H9 (cell line): ENCODE data around the gene VPS45. TPM values are rescaled to one million over a fixed set of nuclear protein-coding genes. Genes with fewer than 3 reads are reported as not detected.

Source experiments
- DNase-seq: peaks from one replicate; pipeline ENCODE4 v3.0.0-alpha.2; 2017
- H2AFZ ChIP-seq: one replicate; pipeline ENCODE4 v1.6.1; 2013; ENCODE audit warnings: mild to moderate bottlenecking, low read length, control low read depth, moderate library complexity
- H2AK5ac ChIP-seq: 2 replicates; pipeline ENCODE4 v1.6.1; 2013; ENCODE audit warnings: low read length, control low read depth, mixed read lengths; ENCODE audit not compliant: insufficient read length
- H2BK120ac ChIP-seq: one replicate; pipeline ENCODE4 v1.6.1; 2013; ENCODE audit warnings: low read depth, mild to moderate bottlenecking, low read length, control low read depth, inconsistent platforms; ENCODE audit not compliant: poor library complexity, severe bottlenecking
- H2BK12ac ChIP-seq: 2 replicates; pipeline ENCODE4 v1.6.1; 2013; ENCODE audit warnings: low read length, control low read depth, mixed read lengths, low read depth; ENCODE audit not compliant: insufficient read length
- H2BK15ac ChIP-seq: 2 replicates; pipeline ENCODE4 v1.6.1; 2013; ENCODE audit warnings: low read depth, low read length, control low read depth
- H2BK20ac ChIP-seq: one replicate; pipeline ENCODE4 v1.6.1; 2013; ENCODE audit warnings: low read depth, mild to moderate bottlenecking, low read length, control low read depth, inconsistent platforms; ENCODE audit not compliant: poor library complexity, severe bottlenecking
- H2BK5ac ChIP-seq: 2 replicates; pipeline ENCODE4 v1.6.1; 2013; ENCODE audit warnings: low read length, control low read depth, mixed read lengths; ENCODE audit not compliant: insufficient read length
- H3K14ac ChIP-seq: 2 replicates; pipeline ENCODE4 v1.6.1; 2013; ENCODE audit warnings: low read length, control low read depth; ENCODE audit not compliant: insufficient read depth
- H3K18ac ChIP-seq: 2 replicates; pipeline ENCODE4 v1.6.1; 2013; ENCODE audit warnings: low read depth, mild to moderate bottlenecking, mixed read lengths, low read length, control low read depth; ENCODE audit not compliant: insufficient read length
- H3K23ac ChIP-seq: 2 replicates; pipeline ENCODE4 v1.6.1; 2013; ENCODE audit warnings: low read length, control low read depth, mixed read lengths, low read depth; ENCODE audit not compliant: insufficient read length
- H3K23me2 ChIP-seq: 2 replicates; pipeline ENCODE4 v1.6.1; 2013; ENCODE audit warnings: low read depth, mild to moderate bottlenecking, mixed read lengths, low read length, control low read depth; ENCODE audit not compliant: insufficient read length, poor library complexity, severe bottlenecking
- H3K27ac ChIP-seq: 2 replicates; pipeline ENCODE4 v1.5.1; 2013; ENCODE audit warnings: low read length, control low read depth, mixed read lengths, low read depth; ENCODE audit not compliant: insufficient read length
- H3K27me3 ChIP-seq: 2 replicates; pipeline ENCODE4 v1.6.1; 2013; ENCODE audit warnings: low read length, control low read depth, inconsistent platforms; ENCODE audit not compliant: insufficient read depth
- H3K4ac ChIP-seq: 2 replicates; pipeline ENCODE4 v1.6.1; 2013; ENCODE audit warnings: low read depth, mild to moderate bottlenecking, control low read depth, inconsistent platforms, low read length, moderate library complexity
- H3K4me1 ChIP-seq: 2 replicates; pipeline ENCODE4 v1.6.1; 2013; ENCODE audit warnings: low read length, control low read depth, inconsistent platforms; ENCODE audit not compliant: insufficient read depth
- H3K4me2 ChIP-seq: 2 replicates; pipeline ENCODE4 v1.6.1; 2013; ENCODE audit warnings: low read length, control low read depth, mixed read lengths; ENCODE audit not compliant: insufficient read length, insufficient read depth
- H3K56ac ChIP-seq: 2 replicates; pipeline ENCODE4 v1.6.1; 2013; ENCODE audit warnings: low read depth, mild to moderate bottlenecking, mixed read lengths, low read length, control low read depth; ENCODE audit not compliant: insufficient read length
- H3K79me1 ChIP-seq: 2 replicates; pipeline ENCODE4 v1.6.1; 2013; ENCODE audit warnings: low read depth, mild to moderate bottlenecking, moderate library complexity, low read length, control low read depth, inconsistent platforms; ENCODE audit not compliant: insufficient read depth, poor library complexity, severe bottlenecking
- H3K79me2 ChIP-seq: 2 replicates; pipeline ENCODE4 v1.6.1; 2013; ENCODE audit warnings: low read length, control low read depth, inconsistent platforms; ENCODE audit not compliant: insufficient read depth
- H3K9ac ChIP-seq: 2 replicates; pipeline ENCODE4 v1.6.1; 2013; ENCODE audit warnings: low read length, control low read depth, mixed read lengths; ENCODE audit not compliant: insufficient read length; ENCODE audit errors: extremely low read depth
- H3K9me3 ChIP-seq: one replicate; pipeline ENCODE4 v1.6.1; 2013; ENCODE audit warnings: low read depth, low read length, inconsistent platforms; ENCODE audit not compliant: control insufficient read depth
- H3T11ph ChIP-seq: one replicate; pipeline ENCODE4 v1.6.1; 2013; ENCODE audit warnings: mild to moderate bottlenecking, low read length, control low read depth, inconsistent platforms
- H4K20me1 ChIP-seq: one replicate; pipeline ENCODE4 v1.6.1; 2013; ENCODE audit not compliant: control insufficient read depth, insufficient read length, insufficient read depth
- H4K5ac ChIP-seq: 2 replicates; pipeline ENCODE4 v1.6.1; 2013; ENCODE audit warnings: low read depth, mild to moderate bottlenecking, mixed read lengths, low read length, control low read depth; ENCODE audit not compliant: insufficient read length
- H4K8ac ChIP-seq: replicated peaks from 2 replicates; pipeline ENCODE4 v1.6.1; 2013; ENCODE audit warnings: low read length, control low read depth, mixed read lengths, low read depth; ENCODE audit not compliant: insufficient read length
- H4K91ac ChIP-seq: 2 replicates; pipeline ENCODE4 v1.6.1; 2013; ENCODE audit warnings: low read depth, mild to moderate bottlenecking, moderate library complexity, mixed read lengths, low read length, control low read depth; ENCODE audit not compliant: insufficient read length
- H3K27ac Mint-ChIP-seq, 3 experiments: 2 replicates in 2 of 3; 3 replicates in 1 of 3; pipeline ENCODE4 v1.8.0; 2020 to 2021; ENCODE audit warnings: mixed read lengths in 3 of 3, mild to moderate bottlenecking in 1 of 3, moderate library complexity in 1 of 3
- H3K27me3 Mint-ChIP-seq: 2 replicates; pipeline ENCODE4 v1.8.0; 2021; ENCODE audit warnings: low read depth, mild to moderate bottlenecking, moderate library complexity, mixed read lengths
- H3K36me3 Mint-ChIP-seq, 3 experiments: 2 replicates in 2 of 3; 3 replicates in 1 of 3; pipeline ENCODE4 v1.8.0; 2020 to 2021; ENCODE audit warnings: low read depth in 3 of 3, mixed read lengths in 3 of 3; ENCODE audit not compliant: insufficient read depth in 1 of 3
- H3K4me1 Mint-ChIP-seq, 2 experiments: 2 replicates each; pipeline ENCODE4 v1.8.0; 2020; ENCODE audit warnings: mixed read lengths in 2 of 2
- H3K4me3 Mint-ChIP-seq, 2 experiments: 2 replicates in 1 of 2; 3 replicates in 1 of 2; pipeline ENCODE4 v1.8.0; 2020 to 2021; ENCODE audit warnings: mild to moderate bottlenecking in 2 of 2, mixed read lengths in 2 of 2, moderate library complexity in 1 of 2
- H3K9me3 Mint-ChIP-seq, 2 experiments: 2 replicates in 1 of 2; 3 replicates in 1 of 2; pipeline ENCODE4 v1.8.0; 2020; ENCODE audit warnings: mild to moderate bottlenecking in 2 of 2, mixed read lengths in 2 of 2, moderate library complexity in 1 of 2
- CTCF ChIP-seq: fragments of 200-600 bp; sonication (generic); conservative IDR thresholded peaks from 3 replicates; pipeline ENCODE4 v1.8.0; 2021; ENCODE audit warnings: antibody characterized with exemption, mild to moderate bottlenecking
- WGBS: extraction: QIAGEN DNeasy Blood & Tissue Kit; methylation state at CpG from one replicate; pipeline ENCODE4 v1.1.7; 2013; ENCODE audit warnings: missing lambda C conversion rate, low lambda C conversion rate, mixed read lengths; ENCODE audit not compliant: insufficient read length; ENCODE audit errors: extremely low coverage; 5-methylcytosine and 5-hydroxymethylcytosine counted together
- total RNA-seq: library from RNA; stranded (reverse); gene quantifications from 2 replicates; pipeline ENCODE4 v1.2.1, GENCODE V29; 2021

Gene VPS45
- total RNA-seq, 1 experiment from 2014 or later = 31.8 TPM

- no peak overlapping the region for H3K23ac ChIP-seq
- no peak overlapping the region for H3K27ac ChIP-seq
- no peak for DNase-seq
- TF ChIP-seq CTCF = no peak
- H3K9ac ChIP-seq = no peak overlapping the region
- Mint-ChIP-seq H3K27ac (no peak overlapping the region), H3K36me3 (no peaks in the 10 kb centered on the region), H3K4me3 (0 out of 5 replicates have a peak overlapping the region, but pooled peaks of 1 of the 2 experiments have one; percentile 42), H3K27me3 (no peaks in the 10 kb centered on the region; the same call in 1 of the 2 replicates), H3K9me3 (no peaks in the 10 kb centered on the region), H3K4me1 (no peaks in the 10 kb centered on the region)
- H3K23me2 ChIP-seq = no peaks in the 10 kb centered on the region
- H4K8ac ChIP-seq = no peak overlapping the region
- no peaks in the 10 kb centered on the region for H3K4me1 ChIP-seq
- H3K79me2 ChIP-seq = no peaks in the 10 kb centered on the region
- no peak overlapping the region for H4K91ac ChIP-seq
- H2BK20ac ChIP-seq = no peak overlapping the region
- H3T11ph ChIP-seq = no peak overlapping the region
- no peaks in the 10 kb centered on the region for H3K79me1 ChIP-seq
- no peaks in the 10 kb centered on the region for H4K20me1 ChIP-seq
- no peak overlapping the region for H2BK5ac ChIP-seq
- no peaks in the 10 kb centered on the region for H3K27me3 ChIP-seq
- H2BK120ac ChIP-seq = no peak overlapping the region
- H3K4ac ChIP-seq = no peak overlapping the region
- H3K56ac ChIP-seq = no peak overlapping the region
- no peaks in the 10 kb centered on the region for H3K9me3 ChIP-seq
- no peak overlapping the region for H3K14ac ChIP-seq
- H2BK12ac ChIP-seq = no peak overlapping the region
- H2BK15ac ChIP-seq = no peak overlapping the region
- no CpG with 5 or more reads among the region's 3 CpGs for WGBS
- no peak overlapping the region for H2AK5ac ChIP-seq
- H3K18ac ChIP-seq = no peak overlapping the region
- no peak overlapping the region for H4K5ac ChIP-seq
- H2AFZ ChIP-seq = no peak overlapping the region
- no peak overlapping the region for H3K4me2 ChIP-seq
Observed at GRCh38 chr1:150176593-150176992, 109.0 kb downstream of the VPS45 start.
